Medulla oblongata (tissue), 1 donor: ENCODE measurements around the gene PRKAR1B.

Source experiments
- DNase-seq: peaks from one replicate; pipeline ENCODE4 v3.0.0-alpha.2; 2015; ENCODE audit errors: extremely low spot score

PRKAR1B gene

DNA sequence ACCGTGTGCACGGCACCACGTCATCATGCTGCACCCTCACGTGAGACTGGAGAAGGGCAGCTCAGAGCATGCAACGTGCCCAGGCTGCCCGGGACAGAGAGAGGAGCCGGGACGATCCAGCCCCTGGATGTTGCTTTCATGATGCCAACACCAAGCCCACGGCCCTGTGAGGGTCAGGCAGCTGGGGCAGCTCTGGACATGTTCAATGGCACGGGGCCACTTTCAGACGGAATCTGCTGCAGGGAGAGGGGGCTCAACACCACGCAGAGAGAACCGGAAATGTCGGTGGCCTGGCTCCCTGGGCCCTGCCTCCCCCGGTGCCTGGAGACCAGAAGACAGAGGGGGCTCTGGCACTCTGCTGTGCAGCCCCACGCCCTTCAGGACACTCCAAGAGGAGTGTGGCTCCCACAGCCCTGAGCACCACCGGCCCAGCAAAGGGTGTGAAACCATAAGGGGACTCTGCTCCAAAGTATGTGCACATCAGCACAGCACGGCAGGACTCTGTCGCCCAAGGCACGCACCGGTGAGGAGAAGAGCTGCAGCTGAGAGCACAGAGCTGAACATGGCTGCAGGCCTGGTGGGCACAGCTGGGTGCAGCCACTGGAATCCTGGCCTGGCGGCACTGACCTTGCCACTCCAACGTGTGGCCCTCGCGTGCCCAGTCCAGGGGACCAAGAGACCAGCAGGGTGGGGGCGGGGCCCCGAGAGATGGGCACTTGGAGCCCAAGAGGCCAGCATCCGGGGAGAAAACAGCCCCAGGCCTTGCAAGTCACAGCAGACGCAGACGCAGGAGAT, 137.1 kb downstream of the PRKAR1B start:
- DNase-seq, result no peak

DNA sequence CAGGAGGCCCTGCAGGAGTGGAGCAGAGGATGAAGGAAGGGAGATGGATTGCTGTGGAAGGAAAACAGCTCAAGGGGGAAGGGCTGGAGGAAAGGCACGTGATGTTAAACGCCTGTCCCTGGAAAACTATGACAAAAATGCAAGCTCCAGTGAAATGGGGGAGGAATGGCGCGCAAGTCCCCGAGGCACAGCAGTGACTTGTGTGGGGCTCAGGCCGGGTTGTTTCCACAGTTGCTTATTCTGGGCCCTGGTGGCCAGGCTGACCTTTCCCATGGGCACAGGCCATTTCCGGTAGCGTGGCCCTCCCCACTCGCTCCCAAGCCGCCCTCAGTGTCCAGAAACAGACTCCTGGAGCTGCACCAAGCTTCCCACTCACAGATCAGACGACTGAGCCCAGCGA, 139.3 kb downstream of the PRKAR1B start:
- no peak for DNase-seq

DNA sequence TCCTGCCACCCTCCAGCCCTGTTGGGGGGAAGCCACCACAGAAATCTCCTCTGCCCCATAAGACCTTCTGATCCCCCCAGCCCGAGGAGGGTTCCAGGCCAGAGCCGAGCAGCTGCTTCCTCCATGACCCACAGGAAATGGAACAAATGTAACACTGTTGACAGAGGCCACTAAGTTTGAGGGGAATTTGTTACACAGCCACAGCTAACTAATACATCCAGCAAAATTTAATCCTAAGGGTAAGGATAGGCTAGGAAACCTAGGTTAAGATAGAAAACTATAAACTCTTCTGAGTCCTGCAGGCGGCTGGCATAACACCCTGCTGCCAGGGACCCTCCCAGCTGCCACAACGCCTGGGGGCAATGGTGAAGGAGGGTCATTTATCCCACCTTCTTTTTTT, 140.6 kb downstream of the PRKAR1B start:
- no peak for DNase-seq

DNA sequence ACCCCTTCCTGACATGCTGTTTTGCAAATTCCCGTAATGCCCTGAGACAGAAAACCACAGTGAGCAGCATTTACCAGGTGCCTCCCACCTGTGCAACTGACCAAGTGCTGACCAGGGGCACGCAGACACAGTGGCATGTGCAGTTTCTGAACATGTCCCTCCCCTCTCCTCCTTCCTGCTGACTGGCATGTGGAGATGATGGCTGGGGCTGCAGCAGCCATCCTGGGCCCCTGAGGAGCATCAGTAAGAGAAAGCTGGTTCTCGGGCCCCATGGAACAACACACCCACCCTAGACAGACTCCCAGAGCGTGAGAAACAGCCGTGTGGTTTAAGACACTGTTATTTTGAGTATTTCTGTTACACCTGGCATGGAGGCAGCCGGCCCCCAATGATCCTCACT, 141.2 kb downstream of the PRKAR1B start:
- DNase-seq, result no peak

DNA sequence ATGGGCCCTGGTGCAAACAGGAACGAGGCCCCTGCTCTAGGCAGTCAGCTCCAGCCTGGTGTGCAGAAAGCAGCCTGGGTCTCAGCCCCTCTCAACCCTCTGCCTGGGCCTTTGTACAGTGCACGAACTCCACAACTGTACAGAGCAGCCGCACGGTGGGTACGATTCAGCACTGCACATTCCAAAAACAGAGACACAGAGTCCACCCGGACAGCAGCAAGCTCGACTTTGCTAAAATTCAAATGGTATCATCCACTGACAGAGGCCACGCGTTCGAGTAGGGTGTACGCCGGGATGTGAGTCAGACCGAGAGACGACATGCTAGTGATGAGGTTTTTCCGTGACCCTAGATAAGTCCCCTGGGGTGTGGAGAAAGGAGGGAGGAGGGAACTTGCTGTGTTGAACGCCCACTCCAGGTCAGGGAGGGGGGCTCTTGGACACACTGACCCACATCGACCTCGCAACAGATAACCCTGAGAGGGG, 141.8 kb downstream of the PRKAR1B start:
- DNase-seq, result no peak

DNA sequence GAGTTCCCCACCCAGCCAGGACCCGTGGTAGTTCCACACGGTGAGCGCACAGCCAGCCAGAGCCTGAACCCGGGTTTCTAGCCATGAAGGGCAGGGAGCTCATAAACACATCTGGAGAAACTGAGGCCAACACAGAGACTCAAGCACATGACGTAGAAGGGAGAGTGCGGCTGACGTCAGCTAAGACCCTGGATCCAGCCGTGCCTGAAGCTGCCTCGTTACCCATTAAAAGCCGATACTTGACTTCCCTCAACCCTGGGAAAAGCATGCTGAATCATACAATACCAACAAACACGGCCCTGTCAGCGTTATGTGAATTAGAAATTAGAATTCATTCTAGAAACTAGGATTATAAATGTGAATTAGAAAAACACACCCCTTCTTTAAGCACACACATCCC, 142.3 kb downstream of the PRKAR1B start:
- DNase-seq, result no peak

DNA sequence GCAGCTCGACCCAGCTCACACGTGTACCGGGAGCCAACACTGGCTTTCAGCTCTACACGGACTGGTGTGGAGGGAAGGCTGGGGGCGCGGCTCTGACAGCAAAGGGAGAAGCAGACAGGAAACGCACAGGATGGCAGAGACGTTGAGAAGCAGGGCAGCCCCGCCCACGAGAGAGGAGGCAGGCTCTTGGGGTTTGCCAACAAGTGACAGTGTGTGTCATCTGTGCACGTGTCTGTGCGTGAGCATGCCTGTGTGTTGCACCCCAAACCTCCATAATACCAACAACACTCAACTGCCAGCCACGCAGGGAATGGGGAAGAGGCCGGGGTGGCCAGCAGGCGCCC, 143.0 kb downstream of the PRKAR1B start:
- no peak for DNase-seq

DNA sequence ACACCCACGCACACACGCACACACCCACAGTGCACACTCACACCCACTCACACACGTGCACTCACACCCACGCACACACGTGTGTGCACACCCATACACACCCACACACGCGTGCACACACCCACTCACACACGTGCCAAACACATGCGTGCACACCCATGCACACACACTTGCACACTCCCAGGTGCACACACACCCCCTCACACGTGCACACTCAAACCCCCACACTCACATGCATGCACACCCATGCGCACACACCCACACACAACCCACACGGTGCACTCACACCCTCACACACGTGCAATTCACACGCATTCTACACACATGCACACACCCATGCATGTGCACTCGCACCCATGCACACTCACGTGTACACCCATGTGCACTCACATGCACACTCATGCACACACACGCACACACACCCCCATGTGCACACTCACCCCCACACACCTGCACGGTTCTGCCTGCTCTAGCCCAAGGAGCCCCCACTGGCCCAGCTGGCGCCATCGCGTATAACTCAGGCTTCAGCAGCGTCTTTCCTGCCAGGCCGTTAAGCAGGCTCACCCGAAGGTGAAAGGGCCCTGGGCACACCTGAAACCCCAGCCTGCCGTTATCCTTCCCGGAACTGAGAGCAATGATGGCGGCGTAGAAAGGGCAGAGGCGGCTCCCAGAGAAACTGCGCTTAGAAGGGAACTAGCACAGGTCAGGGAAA, 143.5 kb downstream of the PRKAR1B start:
- DNase-seq, result no peak

DNA sequence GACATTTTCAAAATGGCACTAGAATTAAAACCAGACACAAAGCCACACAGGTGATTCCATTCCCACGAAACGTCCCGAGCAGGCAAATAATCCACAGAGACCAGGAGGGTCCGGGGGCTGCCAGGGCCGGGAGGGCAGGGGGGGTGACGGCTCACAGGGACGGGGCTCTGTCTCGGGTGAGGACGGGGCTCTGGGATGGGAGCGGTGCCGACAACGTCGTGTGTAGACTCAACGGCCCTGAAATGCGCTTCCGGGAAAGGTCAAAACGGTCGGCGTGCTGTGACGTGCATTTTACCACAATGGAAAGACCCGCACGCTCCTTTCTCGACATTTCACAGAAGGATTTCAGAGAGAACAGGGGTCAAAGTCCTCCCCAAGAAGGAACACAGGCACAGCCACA, 144.2 kb downstream of the PRKAR1B start:
- no peak for DNase-seq

DNA sequence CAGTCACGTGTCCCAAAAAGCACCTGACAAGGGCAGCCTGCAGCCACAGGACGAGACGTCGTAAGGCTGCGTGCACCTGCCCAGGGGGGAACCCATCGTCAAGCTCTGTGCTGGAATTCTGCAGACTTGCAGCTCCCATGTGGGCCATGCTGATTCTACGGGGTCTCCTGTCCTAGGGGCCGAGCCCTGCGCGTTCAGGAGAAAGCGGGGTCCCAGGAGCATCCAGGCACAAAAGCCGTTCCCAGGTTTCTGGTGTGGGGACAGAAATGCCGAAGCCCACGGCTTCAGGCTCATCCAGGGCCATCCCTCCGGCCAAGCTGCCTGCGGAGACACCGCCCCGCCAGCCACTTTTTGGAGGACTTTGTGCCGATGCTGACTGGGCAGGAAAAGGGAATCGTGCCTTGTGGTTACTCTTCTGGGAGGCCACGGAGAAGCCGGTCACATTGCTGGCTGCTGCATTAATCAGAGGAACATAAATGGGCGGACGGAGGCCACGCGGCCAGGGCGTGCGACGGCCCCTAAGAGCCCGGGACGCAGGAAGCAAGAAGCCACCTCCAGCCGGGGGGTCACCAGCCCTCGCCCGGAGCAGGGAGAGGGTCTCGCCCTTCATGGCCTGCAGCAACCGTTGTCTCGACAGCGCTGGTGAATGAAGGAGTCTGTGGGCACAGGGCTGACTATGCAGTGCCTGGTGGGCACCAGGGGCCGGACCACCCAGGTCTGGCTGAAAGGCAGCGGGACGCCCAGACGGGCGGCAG, 144.8 kb downstream of the PRKAR1B start:
- no peak for DNase-seq

DNA sequence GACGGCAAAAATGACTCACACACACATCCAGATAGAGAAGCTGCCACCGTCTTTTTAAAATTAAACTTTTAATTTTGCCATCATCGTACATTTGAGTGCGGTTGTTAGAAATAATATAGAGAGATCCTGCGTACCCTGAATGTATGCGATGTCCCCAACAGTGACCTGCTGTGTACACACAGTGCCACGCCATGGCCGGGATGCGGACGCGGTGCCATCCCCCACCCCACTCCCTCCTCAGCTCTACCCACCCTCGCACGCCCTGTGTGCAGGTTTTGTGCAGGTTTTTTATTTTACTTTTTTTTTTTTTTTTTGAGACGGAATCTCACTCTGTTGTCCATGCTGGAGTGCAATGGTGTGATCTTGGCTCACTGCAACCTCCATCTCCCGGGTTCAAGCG, 148.7 kb downstream of the PRKAR1B start:
- DNase-seq, result no peak

DNA sequence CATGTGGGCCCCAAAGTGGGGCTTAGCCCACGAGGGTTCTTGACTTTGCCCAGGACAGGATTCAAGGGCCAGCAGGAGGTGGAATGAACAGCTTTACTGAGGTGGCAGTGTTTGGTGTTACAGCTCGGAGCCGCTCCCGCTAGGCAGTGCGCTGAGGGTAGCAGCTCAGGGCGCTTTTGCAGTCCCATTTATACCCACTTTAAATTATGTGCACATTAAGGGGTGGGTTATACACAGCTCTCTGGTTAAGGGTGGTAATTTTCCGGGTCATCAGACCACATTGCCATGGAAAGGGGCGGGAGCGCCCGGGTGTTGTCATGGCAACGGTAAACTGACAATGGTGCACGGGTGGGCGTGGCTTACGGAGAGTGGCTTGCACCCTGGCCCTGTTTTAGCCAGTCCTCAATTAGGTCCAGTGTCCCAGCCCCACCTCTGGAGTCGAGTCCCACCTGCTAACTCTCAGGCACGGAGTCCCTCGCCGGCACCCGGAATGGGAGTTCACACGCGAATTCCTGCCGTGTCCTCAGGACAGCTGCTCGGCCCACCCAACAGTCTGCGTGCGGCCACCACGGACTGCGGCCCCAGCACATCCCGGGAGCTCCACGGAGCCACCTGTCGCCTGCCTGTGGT, 149.2 kb downstream of the PRKAR1B start:
- DNase-seq, result no peak

DNA sequence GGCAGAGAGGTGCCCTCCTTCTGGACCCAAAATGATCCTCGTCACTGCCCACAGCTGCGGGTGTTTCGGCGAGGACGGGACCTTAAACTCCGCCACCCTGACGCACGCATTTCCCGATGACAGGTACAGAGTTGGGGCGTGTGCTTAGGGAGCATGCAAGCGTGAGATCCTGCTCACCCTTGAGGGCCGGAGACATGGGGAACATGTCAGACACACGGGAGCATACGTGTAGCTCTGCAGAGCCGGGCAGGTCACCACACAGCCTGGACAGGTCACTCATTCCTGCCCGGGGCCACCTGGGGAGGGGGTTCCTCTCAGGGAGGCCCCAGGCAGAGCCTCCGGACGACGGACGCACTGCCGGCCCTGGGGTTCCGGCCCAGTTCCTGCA, 149.8 kb downstream of the PRKAR1B start:
- no peak for DNase-seq

DNA sequence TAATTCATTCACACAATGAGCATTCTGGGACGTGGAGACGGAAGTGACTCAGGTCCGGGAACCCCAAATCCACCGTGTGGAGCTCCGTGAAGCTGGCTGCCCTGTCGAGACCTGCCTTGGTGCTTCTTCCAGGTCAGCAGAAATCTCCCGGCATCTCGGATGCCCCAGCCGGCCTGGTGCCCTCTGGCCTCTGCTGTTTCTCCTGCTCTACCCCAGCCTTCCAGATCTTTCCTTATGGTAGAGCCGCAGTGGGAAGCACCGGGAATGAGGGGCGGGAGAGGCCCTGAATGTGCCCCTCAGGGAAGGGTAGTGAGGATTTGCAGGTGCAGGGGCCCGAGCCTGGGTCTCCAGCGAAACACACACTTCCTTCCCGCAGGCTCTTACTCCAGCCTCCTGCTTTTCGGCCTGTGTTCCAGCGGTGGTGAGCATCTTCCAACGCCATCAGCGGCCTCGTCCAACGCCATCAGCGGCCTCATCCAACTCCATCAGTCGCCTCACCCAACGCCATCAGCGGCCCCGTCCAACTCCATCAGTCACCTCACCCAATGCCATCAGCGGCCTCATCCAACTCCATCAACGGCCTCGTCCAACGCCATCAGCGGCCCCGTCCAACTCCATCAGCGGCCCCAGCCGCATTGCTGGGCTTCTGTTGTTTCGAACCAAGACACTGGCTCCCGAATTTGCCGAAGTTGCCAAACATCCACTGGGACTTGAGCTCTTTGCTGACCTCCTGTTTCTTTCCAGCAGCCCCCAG, 150.4 kb downstream of the PRKAR1B start:
- no peak for DNase-seq

DNA sequence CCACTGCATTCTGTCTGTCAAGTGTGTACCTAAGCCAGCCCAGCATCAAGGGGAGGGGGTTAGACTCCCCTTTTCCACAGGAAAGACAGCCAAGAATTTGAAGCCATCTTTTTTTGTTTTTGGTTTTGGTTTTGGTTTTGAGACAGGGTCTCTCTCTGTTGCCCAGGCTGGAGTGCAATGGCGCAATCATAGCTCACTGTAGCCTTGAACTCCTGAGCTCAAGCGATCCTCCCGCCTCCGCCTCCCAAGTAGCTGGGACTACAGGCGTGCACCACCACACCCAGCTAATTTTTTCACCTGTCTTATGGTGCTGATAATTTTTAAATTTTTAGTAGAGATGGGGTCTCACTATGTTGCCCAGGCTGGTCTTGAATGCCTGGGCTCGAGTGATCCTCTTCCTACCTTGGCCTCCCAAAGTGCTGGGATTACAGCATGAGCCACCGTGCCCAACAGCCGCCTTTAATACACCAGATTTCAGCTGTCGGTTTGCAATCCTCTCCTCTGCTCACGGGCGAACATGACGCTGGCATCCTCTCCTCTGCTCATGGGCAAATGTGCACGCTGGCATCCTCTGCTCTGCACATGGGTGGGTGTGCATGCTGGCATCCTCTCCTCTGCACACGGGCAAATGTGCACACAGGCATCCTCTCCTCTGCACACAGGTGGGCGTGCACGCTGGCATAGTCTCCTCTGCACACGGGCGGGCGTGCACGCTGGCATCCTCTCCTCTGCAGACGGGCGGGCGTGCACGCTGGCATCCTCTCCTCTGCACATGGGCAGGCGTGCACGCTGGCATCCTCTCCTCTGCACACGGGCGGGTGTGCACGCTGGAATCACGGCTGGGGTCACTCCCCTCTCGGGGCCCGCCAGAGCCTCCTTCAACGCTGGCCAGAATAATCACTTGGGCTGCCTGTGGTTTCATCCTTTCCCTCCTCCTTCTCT, 151.4 kb downstream of the PRKAR1B start:
- no peak for DNase-seq

DNA sequence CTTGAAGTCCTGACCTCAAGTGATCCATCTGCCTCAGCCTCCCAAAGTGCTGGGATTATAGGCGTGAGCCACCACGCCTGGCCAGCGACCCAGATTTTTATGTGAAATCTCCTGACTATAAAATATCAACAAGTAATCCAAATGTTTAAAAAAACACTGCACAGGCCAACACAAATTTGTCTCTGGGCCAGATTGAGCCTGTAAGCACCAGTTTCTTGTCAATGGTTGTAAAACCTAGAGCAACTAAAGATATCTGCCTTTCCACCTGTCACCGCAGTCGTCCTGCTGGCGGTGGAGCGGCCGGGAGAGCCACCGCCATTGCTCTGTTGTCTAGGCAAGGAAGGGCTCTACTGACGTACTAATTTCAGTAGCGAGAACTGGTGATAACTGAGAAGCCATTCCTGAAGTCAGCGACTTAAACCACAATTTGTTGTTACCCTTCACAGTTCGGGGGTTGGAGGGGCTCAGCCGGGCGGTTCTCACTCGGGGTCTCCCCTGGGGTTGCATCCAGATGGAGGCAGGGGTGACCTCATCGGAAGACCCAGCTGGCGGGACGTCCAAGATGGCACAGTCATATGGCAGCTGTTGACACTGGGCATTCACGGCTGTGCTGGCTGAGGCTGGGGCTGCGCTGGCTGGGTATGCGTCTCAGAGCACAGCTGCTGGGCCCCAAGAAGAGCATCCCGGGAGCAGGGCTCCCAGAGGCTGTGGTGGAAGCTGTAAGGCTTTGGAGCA, 152.3 kb downstream of the PRKAR1B start:
- DNase-seq, result no peak

DNA sequence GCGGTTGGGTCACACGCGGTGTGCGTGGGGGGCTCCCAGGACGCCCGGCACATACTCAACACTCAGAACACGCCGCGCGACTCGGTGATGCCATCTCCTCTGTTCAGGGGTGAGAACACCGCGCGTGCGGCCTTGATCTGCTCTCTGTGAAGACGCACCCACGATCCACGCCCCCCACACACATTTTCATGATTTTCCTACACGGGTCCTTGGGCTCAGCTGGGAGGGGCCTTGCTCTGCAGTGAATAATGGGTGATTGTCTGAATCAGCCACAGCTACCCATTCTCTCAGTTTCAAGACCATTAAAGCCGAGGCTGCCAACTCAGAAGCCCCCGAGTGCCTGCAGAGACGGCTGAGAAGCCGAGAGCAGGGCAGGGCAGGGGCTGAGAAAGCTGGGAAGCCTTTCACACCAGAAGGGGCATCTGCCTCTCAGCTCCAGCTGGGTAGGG, 153.1 kb downstream of the PRKAR1B start:
- DNase-seq, result no peak

DNA sequence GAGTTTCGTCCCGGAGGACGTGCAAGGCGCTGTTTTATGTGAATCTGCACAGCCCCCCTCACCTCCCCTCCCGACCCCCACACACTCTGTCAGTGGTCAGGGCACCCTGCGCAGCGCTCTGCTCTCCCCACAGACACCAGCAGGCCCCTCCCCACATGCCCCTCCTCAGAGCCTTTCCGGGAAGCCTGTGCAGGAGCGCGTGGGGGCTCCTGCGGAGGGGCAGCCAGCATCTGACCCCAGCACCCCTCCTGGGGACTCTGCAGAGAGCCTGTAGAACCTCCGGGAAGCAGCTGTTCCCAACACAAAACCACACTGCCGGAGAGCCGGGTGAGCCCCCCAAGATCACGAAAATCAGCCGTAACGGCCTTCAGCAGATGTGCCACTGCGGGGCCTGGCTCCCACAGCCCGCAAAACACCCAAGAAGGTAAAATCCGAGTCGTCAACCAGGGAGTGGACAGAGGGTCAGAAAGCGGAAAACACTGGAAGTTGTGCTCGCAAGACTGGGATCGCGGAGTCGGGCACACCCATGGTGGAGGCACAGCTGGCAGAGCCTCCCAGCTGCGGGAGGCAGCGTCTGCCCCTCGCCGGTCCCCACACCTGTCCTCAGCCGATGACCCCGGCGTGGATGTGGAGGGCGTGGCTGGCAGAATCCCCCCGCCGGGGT, 153.7 kb downstream of the PRKAR1B start:
- DNase-seq, result no peak
